K562 (cell line): ENCODE results near the gene MYLIP. TPM values are rescaled to one million over a fixed set of nuclear protein-coding genes. Genes with fewer than 3 reads are reported as not detected.

Source experiments
- AFF4 ChIP-seq: sonication (generic); formaldehyde crosslinking; IDR thresholded peaks from 2 replicates; pipeline ENCODE4 v1.8.0; 2023; ENCODE audit warnings: mild to moderate bottlenecking, missing genetic modification reagents
- ARID4B ChIP-seq: sonication (generic); formaldehyde crosslinking; IDR thresholded peaks from 2 replicates; pipeline ENCODE4 v1.8.0; 2022; ENCODE audit warnings: mild to moderate bottlenecking, missing genetic modification reagents
- E2F3 ChIP-seq: fragments of 250-450 bp; sonication (Bioruptor Pico); IDR thresholded peaks from 2 replicates; pipeline ENCODE4 v1.4.0; 2020; ENCODE audit warnings: mild to moderate bottlenecking
- HLTF ChIP-seq: fragments of 450-650 bp; IDR thresholded peaks from 2 replicates; pipeline ENCODE4 v1.6.1; 2016
- NR1H2 ChIP-seq: sonication (generic); formaldehyde crosslinking; IDR thresholded peaks from 2 replicates; pipeline ENCODE4 v1.4.0; 2020; ENCODE audit warnings: mild to moderate bottlenecking, missing genetic modification reagents
- PHTF2 ChIP-seq: fragments of 250-450 bp; sonication (Bioruptor Pico); IDR thresholded peaks from 2 replicates; pipeline ENCODE4 v1.5.0; 2021; ENCODE audit warnings: mild to moderate bottlenecking
- SUPT5H ChIP-seq: fragments of 450-650 bp; IDR thresholded peaks from 2 replicates; pipeline ENCODE4 v1.6.1; 2016
- ZNF318 ChIP-seq, 2 experiments: fragments of 450-650 bp; IDR thresholded peaks; 2 replicates each; pipeline ENCODE4 v1.6.1; 2016; ENCODE audit warnings: mild to moderate bottlenecking in 2 of 2, borderline replicate concordance in 1 of 2, low read depth in 1 of 2, moderate library complexity in 1 of 2
- polyA plus RNA-seq, 8 experiments: library from polyadenylated mRNA; depleted of rRNA in 4 of 8; stranded (reverse) in 5 of 8; unstranded in 3 of 8; fragments of >200 nt; fragmentation: Nextera tagmentation in 2 of 8; fragmentation: Illumina TruSeq in 1 of 8; extraction: Ambion mirVana in 2 of 8; extraction: Trizol in 1 of 8; gene quantifications; 2 replicates each; pipeline versions ENCODE4 v1.2.1 to v1.2.3, GENCODE V29; 2011 to 2014; ENCODE audit warnings: inconsistent platforms in 1 of 8, missing spikeins in 1 of 8
- total RNA-seq, 7 experiments: library from RNA; depleted of rRNA in 6 of 7; stranded (reverse); fragments of >200 nt in 6 of 7; fragmentation: Illumina TruSeq in 2 of 7; extraction: Trizol in 2 of 7; gene quantifications; 2 replicates each; pipeline versions ENCODE4 v1.2.1 to v1.2.3, GENCODE V29; 2011 to 2021; ENCODE audit warnings: low replicate concordance in 1 of 7

The MYLIP gene
- total and polyA plus RNA-seq, 9 of the 15 experiments (the other 6 are each of a cell fraction or from before 2014, with no cell fraction given): 10.8 to 43.5 (median 31.5) TPM

GRCh38 chr6:16129623-16130401 is 926 bp downstream of the MYLIP start (continued):
- TF ChIP-seq SUPT5H (no peak), E2F3 (CRISPR knock-in tag) (no peak), ARID4B (CRISPR knock-in tag) (no peak; the same call in 1 of the 2 replicates), AFF4 (CRISPR knock-in tag) (no peak), HLTF (no peak), ZNF318 (IDR thresholded peaks at IDR 0.05; ENCODE audit: borderline replicate concordance in 1 of 2, low read depth in 1 of 2) (no peak), NR1H2 (CRISPR knock-in tag) (peak; percentile 85; the same call in 1 of the 2 replicates), PHTF2 (CRISPR knock-in tag) (no peak)
